GM18907 (cell line): ENCODE data around the gene ZNF524.

Source experiments
- ATAC-seq: cut with Tn5 transposase; IDR thresholded peaks from one replicate; pipeline ENCODE4 v1.9.1; 2021; ENCODE audit warnings: mild to moderate bottlenecking, moderate library complexity; ENCODE audit not compliant: unreplicated experiment

Gene ZNF524

GRCh38 chr19:55652311-55653128, 52.4 kb downstream of the ZNF524 start:
- ATAC-seq, result no peak
